ENCODE results near the gene OSBPL10.

OSBPL10 gene

GRCh38 chr3:31661286-31661685 is 319.8 kb downstream of the OSBPL10 start:
- DNase-seq (ENCODE audit: low spot score), result no peak

GRCh38 chr3:31659246-31659645 is 321.8 kb downstream of the OSBPL10 start:
- no peak for DNase-seq (ENCODE audit: low spot score)

GRCh38 chr3:31654998-31655397 is 326.1 kb downstream of the OSBPL10 start:
- DNase-seq (ENCODE audit: low spot score), result no peak

- no peak for DNase-seq (ENCODE audit: low spot score)
These were observed 327.6 kb downstream of the OSBPL10 start for GRCh38 chr3:31653464-31653863.

GRCh38 chr3:31652296-31652695 is 328.8 kb downstream of the OSBPL10 start:
- DNase-seq (ENCODE audit: low spot score), result no peak

GRCh38 chr3:31648286-31648968 is 332.6 kb downstream of the OSBPL10 start:
- DNase-seq (ENCODE audit: low spot score), result no peak

- no peak for DNase-seq (ENCODE audit: low spot score)
These were observed 335.8 kb downstream of the OSBPL10 start for GRCh38 chr3:31645256-31645655.

- no peak for DNase-seq (ENCODE audit: low spot score)
These were observed 341.2 kb downstream of the OSBPL10 start for GRCh38 chr3:31639828-31640227.

- DNase-seq (ENCODE audit: low spot score), result no peak
These were observed 344.2 kb downstream of the OSBPL10 start for GRCh38 chr3:31636694-31637442.

GRCh38 chr3:31636049-31636448 is 345.0 kb downstream of the OSBPL10 start:
- no peak for DNase-seq (ENCODE audit: low spot score)

- no peak for DNase-seq (ENCODE audit: low spot score)
These were observed 345.5 kb downstream of the OSBPL10 start for GRCh38 chr3:31635545-31635944.

GRCh38 chr3:31634476-31634875 is 346.6 kb downstream of the OSBPL10 start:
- DNase-seq (ENCODE audit: low spot score), result no peak

GRCh38 chr3:31629054-31629453 is 352.0 kb downstream of the OSBPL10 start:
- DNase-seq (ENCODE audit: low spot score), result no peak

GRCh38 chr3:31625358-31625757 is 355.7 kb downstream of the OSBPL10 start:
- DNase-seq (ENCODE audit: low spot score), result no peak

GRCh38 chr3:31624083-31624709 is 356.9 kb downstream of the OSBPL10 start:
- DNase-seq (ENCODE audit: low spot score), result no peak

GRCh38 chr3:31622636-31623288 is 358.3 kb downstream of the OSBPL10 start:
- DNase-seq (ENCODE audit: low spot score), result no peak

GRCh38 chr3:31621314-31621713 is 359.7 kb downstream of the OSBPL10 start:
- no peak for DNase-seq (ENCODE audit: low spot score)

GRCh38 chr3:31620656-31621055 is 360.4 kb downstream of the OSBPL10 start:
- DNase-seq (ENCODE audit: low spot score), result no peak

GRCh38 chr3:31616711-31617110 is 364.4 kb downstream of the OSBPL10 start:
- DNase-seq (ENCODE audit: low spot score), result no peak

GRCh38 chr3:31615071-31615875 is 365.8 kb downstream of the OSBPL10 start:
- no peak for DNase-seq (ENCODE audit: low spot score)

GRCh38 chr3:31614162-31614921 is 366.7 kb downstream of the OSBPL10 start:
- DNase-seq (ENCODE audit: low spot score), result no peak
